HG03175 (cell line): ENCODE results near the gene GOLGA3.
"Not testable (repeated sequence)": the region's sequence is repeated elsewhere in the genome, so short reads cannot be mapped to it uniquely, and the experiment has no call there.

Source experiments
- ATAC-seq: cut with Tn5 transposase; IDR thresholded peaks from one replicate; pipeline ENCODE4 v1.9.1; 2021; ENCODE audit warnings: mild to moderate bottlenecking, moderate library complexity; ENCODE audit not compliant: unreplicated experiment

The GOLGA3 gene, protein sequence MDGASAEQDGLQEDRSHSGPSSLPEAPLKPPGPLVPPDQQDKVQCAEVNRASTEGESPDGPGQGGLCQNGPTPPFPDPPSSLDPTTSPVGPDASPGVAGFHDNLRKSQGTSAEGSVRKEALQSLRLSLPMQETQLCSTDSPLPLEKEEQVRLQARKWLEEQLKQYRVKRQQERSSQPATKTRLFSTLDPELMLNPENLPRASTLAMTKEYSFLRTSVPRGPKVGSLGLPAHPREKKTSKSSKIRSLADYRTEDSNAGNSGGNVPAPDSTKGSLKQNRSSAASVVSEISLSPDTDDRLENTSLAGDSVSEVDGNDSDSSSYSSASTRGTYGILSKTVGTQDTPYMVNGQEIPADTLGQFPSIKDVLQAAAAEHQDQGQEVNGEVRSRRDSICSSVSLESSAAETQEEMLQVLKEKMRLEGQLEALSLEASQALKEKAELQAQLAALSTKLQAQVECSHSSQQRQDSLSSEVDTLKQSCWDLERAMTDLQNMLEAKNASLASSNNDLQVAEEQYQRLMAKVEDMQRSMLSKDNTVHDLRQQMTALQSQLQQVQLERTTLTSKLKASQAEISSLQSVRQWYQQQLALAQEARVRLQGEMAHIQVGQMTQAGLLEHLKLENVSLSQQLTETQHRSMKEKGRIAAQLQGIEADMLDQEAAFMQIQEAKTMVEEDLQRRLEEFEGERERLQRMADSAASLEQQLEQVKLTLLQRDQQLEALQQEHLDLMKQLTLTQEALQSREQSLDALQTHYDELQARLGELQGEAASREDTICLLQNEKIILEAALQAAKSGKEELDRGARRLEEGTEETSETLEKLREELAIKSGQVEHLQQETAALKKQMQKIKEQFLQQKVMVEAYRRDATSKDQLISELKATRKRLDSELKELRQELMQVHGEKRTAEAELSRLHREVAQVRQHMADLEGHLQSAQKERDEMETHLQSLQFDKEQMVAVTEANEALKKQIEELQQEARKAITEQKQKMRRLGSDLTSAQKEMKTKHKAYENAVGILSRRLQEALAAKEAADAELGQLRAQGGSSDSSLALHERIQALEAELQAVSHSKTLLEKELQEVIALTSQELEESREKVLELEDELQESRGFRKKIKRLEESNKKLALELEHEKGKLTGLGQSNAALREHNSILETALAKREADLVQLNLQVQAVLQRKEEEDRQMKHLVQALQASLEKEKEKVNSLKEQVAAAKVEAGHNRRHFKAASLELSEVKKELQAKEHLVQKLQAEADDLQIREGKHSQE (N-terminal part only)

GRCh38 chr12:132828706-132829534 lies at the start of gene GOLGA3:
Gene GOLGA3, minus strand, starts transcription at chr12:132828869. Its CDS starts 6,741 bp downstream, at chr12:132822128.
- peak; percentile 94 for ATAC-seq

GRCh38 chr12:132874620-132875019 lies 46.0 kb upstream of the GOLGA3 start:
- ATAC-seq, result not testable (repeated sequence)

- no peak for ATAC-seq
Observed at GRCh38 chr12:132874175-132874574, 45.5 kb upstream of the GOLGA3 start.

DNA sequence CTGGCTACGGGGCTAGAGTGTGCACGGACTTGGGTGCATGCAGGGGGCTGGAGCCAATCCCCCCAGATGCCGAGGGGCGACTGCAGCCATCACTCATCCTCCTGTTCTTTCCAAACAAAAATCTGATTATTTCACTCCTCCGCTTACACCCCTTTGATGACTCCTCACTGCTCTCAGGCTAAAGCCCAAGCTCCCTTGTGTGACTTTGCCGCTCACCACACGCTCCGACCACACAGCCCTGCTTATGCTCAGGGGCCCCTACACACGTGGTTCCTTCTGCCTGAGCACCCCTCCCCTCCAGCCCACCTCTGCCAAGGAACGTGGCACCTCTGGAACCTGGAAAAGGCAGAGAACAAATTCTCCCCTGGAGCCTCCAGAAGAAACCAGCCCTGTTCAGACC lies 45.1 kb upstream of the GOLGA3 start:
- no peak for ATAC-seq

GRCh38 chr12:132872975-132873421 lies 44.3 kb upstream of the GOLGA3 start:
- ATAC-seq, result no peak

- ATAC-seq, result no peak
Observed at GRCh38 chr12:132872073-132872855, 43.6 kb upstream of the GOLGA3 start.

GRCh38 chr12:132869551-132869950 lies 40.9 kb upstream of the GOLGA3 start:
- ATAC-seq, result no peak

DNA sequence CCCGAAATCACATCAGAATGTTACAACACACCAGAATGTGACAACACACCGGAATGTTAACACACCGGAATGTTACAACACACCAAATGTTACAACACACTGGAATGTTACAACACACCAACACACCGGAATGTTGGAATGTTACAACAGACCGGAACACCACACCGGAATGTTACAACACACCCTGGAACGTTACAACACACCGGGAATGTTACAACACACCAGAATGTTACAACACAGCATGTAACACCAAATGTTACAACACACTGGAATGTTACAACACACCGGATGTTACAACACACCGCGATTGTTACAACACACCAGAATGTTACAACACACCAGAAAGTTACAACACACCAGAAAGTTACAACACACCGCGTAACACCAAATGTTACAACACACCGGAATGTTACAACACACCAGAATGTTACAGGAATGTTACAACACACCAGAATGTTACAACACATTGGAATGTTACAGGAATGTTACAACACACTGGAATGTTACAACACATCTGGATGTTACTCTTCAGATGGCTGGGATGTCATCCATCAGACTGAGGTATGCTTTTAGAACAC lies 37.7 kb upstream of the GOLGA3 start:
- ATAC-seq, result no peak

GRCh38 chr12:132861558-132861957 lies 32.9 kb upstream of the GOLGA3 start:
- no peak for ATAC-seq

DNA sequence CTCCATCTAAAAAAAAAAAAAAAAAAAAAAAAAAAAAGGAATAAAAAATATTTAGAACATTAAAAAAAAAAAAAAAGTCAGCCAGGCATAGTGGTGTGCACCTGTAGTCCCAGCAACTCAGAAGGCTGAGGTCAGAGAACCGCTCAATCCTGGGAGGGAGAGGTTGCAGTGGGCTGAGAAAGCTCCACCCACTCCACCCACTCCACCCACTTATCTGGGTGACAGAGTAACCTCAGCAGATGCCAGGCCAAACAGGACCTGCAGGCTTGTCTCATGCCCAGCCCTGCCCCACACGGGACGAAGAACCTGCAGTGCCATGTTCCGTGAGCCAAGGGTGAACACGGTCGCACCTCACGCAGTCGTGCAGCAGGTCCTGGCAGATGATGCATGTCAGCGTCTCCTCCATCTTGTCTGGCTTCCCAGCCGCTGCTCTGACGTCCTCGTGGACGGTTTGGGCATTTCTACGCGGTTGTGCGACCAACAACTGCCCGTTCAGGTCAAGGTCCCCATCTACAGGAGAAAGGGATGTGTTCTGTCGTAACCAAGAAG lies 30.1 kb upstream of the GOLGA3 start:
- no peak for ATAC-seq

DNA sequence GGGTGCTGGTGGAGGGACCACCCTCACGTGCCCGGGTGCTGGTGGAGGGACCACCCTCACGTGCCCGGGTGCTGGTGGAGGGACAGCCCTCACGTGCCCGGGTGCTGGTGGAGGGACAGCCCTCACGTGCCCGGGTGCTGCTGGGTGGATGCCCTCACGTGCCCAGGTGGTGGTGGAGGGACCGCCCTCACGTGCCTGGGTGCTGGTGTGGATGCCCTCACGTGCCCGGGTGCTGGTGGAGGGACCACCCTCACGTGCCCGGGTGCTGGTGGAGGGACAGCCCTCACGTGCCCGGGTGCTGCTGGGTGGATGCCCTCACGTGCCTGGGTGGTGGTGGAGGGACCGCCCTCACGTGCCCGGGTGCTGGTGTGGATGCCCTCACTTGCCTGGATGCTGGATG lies 28.4 kb upstream of the GOLGA3 start:
- ATAC-seq, result not testable (repeated sequence)

- no peak for ATAC-seq
Observed at GRCh38 chr12:132856581-132856980, 27.9 kb upstream of the GOLGA3 start.

- not testable (repeated sequence) for ATAC-seq
Observed at GRCh38 chr12:132855211-132855610, 26.5 kb upstream of the GOLGA3 start.

- no peak for ATAC-seq
Observed at GRCh38 chr12:132853285-132854092, 24.8 kb upstream of the GOLGA3 start.

DNA sequence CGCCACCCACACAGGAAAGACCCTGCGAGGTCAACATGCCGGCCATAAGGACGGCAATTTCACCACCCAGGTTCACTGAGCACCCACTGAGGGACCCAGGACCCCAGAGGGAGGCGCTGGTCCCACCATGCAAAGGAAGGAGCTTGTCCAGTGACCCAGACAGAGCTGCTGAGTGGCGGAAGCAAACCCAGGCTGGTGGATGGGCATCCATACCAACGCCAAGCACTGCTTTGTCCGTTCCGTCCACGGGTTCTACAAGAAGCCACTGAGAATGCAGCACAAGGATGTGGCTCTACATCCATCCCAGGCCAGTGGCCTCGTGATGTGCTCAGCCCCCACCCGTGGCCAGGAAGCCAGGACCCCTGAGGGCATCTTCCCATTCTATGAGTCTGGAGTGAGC lies 23.8 kb upstream of the GOLGA3 start:
- no peak for ATAC-seq

DNA sequence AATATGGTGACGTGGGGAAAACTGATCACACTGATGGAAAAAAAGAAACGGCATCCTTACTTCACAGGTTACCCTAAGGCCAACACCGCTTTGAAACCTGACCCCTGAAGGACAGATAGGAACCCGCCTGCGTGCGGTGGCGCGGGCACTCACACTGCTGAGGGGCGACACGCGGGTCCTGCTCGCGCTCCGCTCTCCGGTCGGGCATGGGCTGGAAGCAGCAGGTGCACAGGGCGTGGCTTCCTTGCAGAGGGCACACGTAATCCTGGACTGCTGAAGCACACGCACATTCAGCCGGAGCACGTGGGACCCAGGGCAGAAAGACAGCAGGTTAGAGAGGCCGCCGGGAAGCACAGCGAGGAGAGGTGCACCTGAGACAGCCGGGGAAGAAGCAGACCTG lies 22.8 kb upstream of the GOLGA3 start:
- no peak for ATAC-seq

DNA sequence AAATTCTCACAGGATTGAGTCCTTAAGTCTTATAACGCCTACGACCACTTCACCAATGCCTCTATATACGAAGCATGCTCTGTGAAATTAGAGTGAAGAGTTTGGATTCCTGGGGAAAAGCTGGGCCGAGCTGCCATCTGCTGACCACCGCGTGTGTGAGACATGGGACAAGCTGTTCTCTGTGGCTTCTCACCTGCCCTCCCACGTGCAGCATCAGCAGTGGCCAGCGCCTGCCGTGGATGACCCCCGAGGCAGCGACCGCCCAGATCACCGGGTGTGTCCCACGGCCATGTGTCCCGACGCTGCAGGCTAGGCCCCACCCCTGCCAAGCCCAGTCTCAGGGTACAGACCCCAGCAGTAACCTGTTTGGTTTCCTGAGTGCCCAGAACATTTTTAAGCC lies 21.6 kb upstream of the GOLGA3 start:
- ATAC-seq, result no peak

- ATAC-seq, result no peak
Observed at GRCh38 chr12:132848521-132848920, 19.9 kb upstream of the GOLGA3 start.
